ENCODE results near the gene PSMB3.

The PSMB3 gene

GRCh38 chr17:38750044-38750311 is 2.6 kb upstream of the PSMB3 start:
- peak overlapping the region; percentile 52 for H3K4me3 ChIP-seq (replicated peaks; ENCODE audit: insufficient read depth, low read length)
- peaks cover 42% of the 10 kb centered on the region for H3K27me3 ChIP-seq (ENCODE audit: insufficient read depth, poor library complexity, severe bottlenecking)

DNA sequence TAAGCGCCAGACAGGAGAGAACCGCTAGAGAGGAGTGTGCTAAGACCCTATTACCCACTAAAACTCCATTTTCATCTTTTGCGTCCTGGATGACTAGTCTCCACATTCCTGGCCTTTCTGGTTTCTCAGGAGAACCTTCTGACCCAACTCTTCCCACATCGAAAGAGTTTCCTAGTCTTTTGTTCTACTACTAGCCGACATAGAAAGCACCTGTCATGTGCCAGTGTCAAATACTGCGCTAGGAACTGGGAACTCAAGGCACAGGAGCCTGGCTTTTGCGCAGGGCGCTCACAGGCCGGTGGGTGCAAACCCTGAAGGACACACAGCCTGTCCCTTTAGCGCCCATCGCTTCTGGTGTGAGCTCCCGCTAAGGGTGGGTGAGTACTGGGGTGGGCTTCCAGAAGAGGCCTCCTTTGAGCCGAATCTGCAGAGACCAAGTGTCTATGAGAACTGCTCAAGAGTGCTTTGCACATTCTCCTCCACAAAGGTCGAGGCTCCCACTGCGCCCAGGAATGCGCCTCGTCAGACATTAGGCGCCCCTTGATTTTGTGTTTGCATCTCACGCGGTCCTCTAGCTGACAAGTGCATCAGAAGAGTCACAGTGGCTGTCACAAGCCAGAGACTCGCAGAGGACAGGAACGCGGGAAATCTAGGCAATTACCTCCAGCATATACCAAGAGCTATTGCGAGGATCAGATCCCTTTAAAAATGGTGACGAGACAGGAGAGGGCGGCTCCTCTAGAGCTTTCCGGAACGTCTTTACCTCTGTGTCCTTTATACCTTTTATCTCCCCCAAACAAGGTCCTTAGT is 2.0 kb upstream of the PSMB3 start:
- H3K27me3 ChIP-seq (ENCODE audit: insufficient read depth, poor library complexity, severe bottlenecking): peaks cover 41% of the 10 kb centered on the region
- H3K4me3 ChIP-seq (replicated peaks; ENCODE audit: insufficient read depth, low read length): peak overlapping the region; percentile 70
- no peak overlapping the region for H3K27ac ChIP-seq (replicated peaks)
- TF ChIP-seq SPI1 (IDR thresholded peaks at IDR 0.05; ENCODE audit: borderline replicate concordance, low read depth): no peak
- TF ChIP-seq POLR2AphosphoS5 (IDR thresholded peaks at IDR 0.05; ENCODE audit: low read depth): no peak
- TF ChIP-seq, protein P1, sequence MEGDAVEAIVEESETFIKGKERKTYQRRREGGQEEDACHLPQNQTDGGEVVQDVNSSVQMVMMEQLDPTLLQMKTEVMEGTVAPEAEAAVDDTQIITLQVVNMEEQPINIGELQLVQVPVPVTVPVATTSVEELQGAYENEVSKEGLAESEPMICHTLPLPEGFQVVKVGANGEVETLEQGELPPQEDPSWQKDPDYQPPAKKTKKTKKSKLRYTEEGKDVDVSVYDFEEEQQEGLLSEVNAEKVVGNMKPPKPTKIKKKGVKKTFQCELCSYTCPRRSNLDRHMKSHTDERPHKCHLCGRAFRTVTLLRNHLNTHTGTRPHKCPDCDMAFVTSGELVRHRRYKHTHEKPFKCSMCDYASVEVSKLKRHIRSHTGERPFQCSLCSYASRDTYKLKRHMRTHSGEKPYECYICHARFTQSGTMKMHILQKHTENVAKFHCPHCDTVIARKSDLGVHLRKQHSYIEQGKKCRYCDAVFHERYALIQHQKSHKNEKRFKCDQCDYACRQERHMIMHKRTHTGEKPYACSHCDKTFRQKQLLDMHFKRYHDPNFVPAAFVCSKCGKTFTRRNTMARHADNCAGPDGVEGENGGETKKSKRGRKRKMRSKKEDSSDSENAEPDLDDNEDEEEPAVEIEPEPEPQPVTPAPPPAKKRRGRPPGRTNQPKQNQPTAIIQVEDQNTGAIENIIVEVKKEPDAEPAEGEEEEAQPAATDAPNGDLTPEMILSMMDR (IDR thresholded peaks at IDR 0.05; ENCODE audit: insufficient read depth, low read length): no peak
- TF ChIP-seq, protein P2, sequence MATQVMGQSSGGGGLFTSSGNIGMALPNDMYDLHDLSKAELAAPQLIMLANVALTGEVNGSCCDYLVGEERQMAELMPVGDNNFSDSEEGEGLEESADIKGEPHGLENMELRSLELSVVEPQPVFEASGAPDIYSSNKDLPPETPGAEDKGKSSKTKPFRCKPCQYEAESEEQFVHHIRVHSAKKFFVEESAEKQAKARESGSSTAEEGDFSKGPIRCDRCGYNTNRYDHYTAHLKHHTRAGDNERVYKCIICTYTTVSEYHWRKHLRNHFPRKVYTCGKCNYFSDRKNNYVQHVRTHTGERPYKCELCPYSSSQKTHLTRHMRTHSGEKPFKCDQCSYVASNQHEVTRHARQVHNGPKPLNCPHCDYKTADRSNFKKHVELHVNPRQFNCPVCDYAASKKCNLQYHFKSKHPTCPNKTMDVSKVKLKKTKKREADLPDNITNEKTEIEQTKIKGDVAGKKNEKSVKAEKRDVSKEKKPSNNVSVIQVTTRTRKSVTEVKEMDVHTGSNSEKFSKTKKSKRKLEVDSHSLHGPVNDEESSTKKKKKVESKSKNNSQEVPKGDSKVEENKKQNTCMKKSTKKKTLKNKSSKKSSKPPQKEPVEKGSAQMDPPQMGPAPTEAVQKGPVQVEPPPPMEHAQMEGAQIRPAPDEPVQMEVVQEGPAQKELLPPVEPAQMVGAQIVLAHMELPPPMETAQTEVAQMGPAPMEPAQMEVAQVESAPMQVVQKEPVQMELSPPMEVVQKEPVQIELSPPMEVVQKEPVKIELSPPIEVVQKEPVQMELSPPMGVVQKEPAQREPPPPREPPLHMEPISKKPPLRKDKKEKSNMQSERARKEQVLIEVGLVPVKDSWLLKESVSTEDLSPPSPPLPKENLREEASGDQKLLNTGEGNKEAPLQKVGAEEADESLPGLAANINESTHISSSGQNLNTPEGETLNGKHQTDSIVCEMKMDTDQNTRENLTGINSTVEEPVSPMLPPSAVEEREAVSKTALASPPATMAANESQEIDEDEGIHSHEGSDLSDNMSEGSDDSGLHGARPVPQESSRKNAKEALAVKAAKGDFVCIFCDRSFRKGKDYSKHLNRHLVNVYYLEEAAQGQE (IDR thresholded peaks at IDR 0.05; ENCODE audit: insufficient replicate concordance, low read depth): no peak
- TF ChIP-seq GABPA (IDR thresholded peaks at IDR 0.05; ENCODE audit: low read depth): no peak
- DNase-seq (ENCODE audit: low read depth in 1 of 2, low spot score in 1 of 2): no peak

More at GRCh38 chr17:38750044-38750311, 2.6 kb upstream of the PSMB3 start:
- H3K27ac ChIP-seq (replicated peaks): no peak overlapping the region
- DNase-seq (ENCODE audit: low read depth in 1 of 2, low spot score in 1 of 2): no peak
- TF ChIP-seq GABPA (IDR thresholded peaks at IDR 0.05; ENCODE audit: low read depth) (no peak), SPI1 (IDR thresholded peaks at IDR 0.05; ENCODE audit: borderline replicate concordance, low read depth) (no peak), POLR2AphosphoS5 (IDR thresholded peaks at IDR 0.05; ENCODE audit: low read depth) (no peak)
- TF ChIP-seq, protein P2 (IDR thresholded peaks at IDR 0.05; ENCODE audit: insufficient replicate concordance, low read depth): no peak
- TF ChIP-seq, protein P1 (IDR thresholded peaks at IDR 0.05; ENCODE audit: insufficient read depth, low read length): no peak

- no peak overlapping the region for H3K27ac ChIP-seq (replicated peaks)
- no peak for DNase-seq (ENCODE audit: low read depth in 1 of 2, low spot score in 1 of 2)
These were observed 1.3 kb upstream of the PSMB3 start for GRCh38 chr17:38751144-38751807.

DNA sequence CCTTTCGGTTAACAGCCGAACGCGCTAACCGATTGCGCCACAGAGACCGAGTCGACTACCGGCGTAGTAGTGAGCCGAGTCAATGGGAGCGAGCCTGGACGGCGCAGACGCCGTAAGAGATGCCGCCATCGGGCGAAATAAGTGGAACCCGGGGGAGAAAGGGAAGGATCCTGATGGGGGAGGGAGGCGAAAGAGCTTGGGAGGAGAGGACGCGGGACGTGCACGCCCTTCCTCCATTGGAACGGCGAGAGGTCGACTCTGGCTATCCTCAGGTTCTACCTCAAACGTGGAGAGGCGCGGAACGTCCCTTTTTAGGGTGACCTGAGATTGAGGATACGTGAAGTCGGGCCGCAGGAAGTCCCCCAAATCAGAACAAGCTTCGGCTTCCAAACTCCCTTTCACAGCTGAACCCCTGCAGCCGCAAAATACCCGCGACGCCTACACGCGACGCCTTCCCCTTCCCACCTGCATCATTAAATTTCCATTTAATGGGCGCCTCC is 683 bp upstream of the PSMB3 start:
- TF ChIP-seq, protein P2 (IDR thresholded peaks at IDR 0.05; ENCODE audit: insufficient replicate concordance, low read depth): no peak
- TF ChIP-seq POLR2AphosphoS5 (IDR thresholded peaks at IDR 0.05; ENCODE audit: low read depth): no peak
- TF ChIP-seq, protein P1 (IDR thresholded peaks at IDR 0.05; ENCODE audit: insufficient read depth, low read length): no peak
- TF ChIP-seq SPI1 (IDR thresholded peaks at IDR 0.05; ENCODE audit: borderline replicate concordance, low read depth): no peak
- TF ChIP-seq GABPA (IDR thresholded peaks at IDR 0.05; ENCODE audit: low read depth): no peak
- Histone ChIP-seq H3K4me3 (replicated peaks; ENCODE audit: insufficient read depth, low read length) (peak overlapping the region; percentile 70), H3K27ac (replicated peaks) (peak overlapping the region; percentile 80), H3K27me3 (ENCODE audit: insufficient read depth, poor library complexity, severe bottlenecking) (peaks cover 34% of the 10 kb centered on the region)
- DNase-seq (ENCODE audit: low read depth in 1 of 2, low spot score in 1 of 2): peak; percentile 72 to 76

More at GRCh38 chr17:38751144-38751807, 1.3 kb upstream of the PSMB3 start:
- Histone ChIP-seq H3K27me3 (ENCODE audit: insufficient read depth, poor library complexity, severe bottlenecking) (peaks cover 40% of the 10 kb centered on the region), H3K4me3 (replicated peaks; ENCODE audit: insufficient read depth, low read length) (peak overlapping the region; percentile 70)
- TF ChIP-seq GABPA (IDR thresholded peaks at IDR 0.05; ENCODE audit: low read depth) (no peak), SPI1 (IDR thresholded peaks at IDR 0.05; ENCODE audit: borderline replicate concordance, low read depth) (0 out of 2 replicates have a peak, but pooled peaks have one; percentile 21)
